Effector CD8-positive, alpha-beta T cell (primary cell): ENCODE results near the gene CD164.

Source experiments
- DNase-seq: peaks from one replicate; lab custom pipeline; 2025; lab: John Stamatoyannopoulos, UW
- total RNA-seq, 4 experiments: gene quantifications; one replicate each; lab custom pipeline; 2026; lab: John Stamatoyannopoulos, UW

Gene CD164
- 171 to 228 (median 180) reads per million in 4 experiments for total RNA-seq

DNA sequence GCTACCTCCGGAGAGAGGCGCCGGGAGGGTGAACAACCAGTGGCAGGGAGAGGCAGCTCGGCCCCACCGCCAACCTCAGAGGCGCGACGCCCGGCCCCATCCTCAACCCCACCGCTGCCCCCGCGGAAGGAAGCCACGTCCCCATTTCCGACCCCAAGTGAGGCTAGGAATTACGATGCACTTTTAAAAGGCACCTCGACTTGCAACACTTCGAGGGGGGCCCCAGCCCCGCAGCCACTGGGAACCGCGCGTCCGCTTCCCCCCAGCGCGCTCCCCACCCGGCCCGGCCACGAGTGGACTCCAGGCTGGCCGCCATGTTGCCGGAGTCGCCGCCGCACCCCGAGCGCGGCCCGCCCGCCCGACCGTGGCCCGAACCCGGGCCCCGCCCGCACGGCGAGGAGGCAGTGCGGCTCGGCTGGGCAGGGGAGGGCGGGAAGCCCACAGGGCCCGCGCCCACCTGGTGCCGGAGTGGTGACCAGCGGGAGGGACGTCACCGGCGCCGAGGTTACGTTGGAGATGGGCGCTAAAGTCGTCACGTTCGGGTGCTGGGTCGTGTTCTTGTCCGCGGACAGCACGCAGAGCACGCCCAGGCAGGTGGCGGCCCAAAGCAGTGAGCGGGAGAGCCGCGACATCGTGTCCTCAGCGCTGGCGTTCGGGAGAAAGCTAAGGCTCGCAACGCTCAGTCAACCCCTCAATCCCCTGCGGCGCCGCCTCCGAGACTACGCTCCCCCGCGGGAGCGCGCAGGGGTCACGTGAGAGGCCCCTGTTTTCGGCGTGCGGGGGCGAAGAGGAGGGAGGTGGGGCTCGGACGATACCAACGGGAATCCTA is at the start of gene CD164:
CD164 (minus strand) TSS at position 721 of the 829 bp plus-strand sequence; CDS start at position 632, 89 bp downstream.
- DNase-seq: peak; percentile 92

DNA sequence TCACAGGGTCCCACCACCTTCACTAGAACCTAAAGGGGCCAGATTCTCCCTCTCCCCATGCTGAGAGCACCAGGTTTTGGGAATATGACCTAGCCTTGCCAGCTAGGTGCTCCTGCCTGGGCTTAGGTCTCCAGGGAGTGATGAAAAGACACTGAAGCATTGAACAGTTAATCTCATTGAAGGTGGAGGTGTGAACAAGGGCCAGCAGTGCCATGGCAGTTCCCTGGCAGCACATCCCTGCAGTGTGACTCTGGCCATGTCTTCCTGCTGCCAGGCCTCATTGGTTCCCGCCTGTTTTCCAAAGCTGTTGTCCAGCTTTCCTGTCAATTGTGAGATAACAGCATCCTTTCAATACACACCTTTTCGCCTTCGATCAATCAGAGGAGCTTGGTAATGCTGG is 47.2 kb upstream of the CD164 start:
- no peak for DNase-seq

DNA sequence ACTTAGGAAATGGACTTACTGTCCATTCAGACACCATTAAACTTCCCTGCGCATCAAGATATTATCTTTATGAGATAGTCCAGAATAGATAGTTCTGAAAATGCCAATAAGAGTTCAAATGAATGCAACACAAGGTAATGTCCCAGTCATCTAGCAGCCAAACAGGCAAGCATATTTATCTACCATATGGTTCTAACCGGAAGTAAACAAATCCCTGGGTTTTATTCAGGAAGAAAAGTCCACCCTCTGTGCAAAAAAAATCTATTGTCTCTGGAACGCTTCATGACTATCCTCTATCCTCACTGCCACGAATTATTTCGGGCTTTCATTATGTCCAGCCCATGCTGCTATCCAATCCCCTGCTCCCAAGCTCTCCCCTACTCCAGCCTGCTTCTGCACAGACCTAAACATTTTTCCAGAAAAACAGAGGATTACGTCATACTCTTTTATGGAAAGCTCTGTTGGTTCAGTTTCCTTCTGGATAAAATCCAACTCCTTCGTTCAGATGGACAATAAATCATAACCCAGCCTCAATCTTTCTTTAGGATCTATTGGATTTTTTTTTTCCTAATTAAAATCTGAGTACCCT is 46.7 kb upstream of the CD164 start:
- DNase-seq: no peak

DNA sequence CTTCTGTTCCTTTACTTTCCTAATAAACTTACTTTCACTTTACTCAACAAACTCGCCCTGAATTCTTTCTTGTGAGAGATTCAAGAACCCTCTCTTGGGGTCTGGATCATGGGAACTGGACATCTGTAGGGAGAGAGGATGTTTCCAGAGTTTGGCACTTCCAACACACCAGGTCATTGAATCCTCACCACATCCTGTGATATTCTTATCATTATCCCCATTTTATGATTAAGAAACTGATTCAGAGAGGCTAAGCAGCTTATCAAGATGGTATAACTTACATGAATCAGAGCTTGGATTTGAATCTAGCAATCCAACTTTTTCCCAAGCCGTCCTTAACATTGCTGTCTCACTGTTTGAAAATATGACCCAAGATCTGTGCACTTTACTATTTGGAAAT is 42.7 kb upstream of the CD164 start:
- DNase-seq: no peak

DNA sequence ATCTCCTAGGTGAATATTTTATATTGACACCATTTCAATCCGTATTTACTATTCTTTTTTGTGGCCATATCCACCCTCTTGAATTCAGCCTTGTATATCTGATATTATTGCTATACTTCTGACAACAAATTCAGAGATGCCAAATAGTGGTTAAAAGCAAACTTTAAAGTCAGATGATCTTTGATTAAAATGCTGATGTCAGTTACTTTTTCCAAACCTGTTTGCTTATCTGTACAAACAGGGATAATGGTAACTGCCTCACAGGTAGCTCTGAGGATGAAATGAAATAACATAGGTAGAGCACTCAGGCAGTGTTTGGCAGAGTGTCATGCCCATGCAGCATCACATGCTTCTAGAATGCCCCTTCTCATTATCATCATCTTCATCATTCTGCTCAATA is 38.9 kb upstream of the CD164 start:
- DNase-seq: no peak

DNA sequence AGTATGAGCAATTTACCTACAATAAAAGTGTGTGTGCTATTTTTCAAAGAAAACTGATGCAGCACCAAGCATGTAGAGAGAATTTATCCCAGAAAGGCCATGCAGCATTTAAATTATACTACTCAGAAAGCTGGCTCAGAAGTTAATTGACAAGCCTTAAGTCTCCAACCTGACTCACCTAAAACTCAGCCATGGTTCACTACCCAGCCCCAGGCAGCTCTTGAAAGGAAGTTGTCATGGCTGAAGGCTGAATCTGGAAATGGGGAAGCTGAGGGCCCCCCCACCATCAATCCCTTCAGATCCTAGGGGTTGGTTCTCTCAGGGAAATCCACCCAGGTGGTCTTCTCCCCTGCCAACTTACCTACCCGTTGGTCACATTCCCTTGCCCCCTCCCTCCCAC is 38.5 kb upstream of the CD164 start:
- no peak for DNase-seq

DNA sequence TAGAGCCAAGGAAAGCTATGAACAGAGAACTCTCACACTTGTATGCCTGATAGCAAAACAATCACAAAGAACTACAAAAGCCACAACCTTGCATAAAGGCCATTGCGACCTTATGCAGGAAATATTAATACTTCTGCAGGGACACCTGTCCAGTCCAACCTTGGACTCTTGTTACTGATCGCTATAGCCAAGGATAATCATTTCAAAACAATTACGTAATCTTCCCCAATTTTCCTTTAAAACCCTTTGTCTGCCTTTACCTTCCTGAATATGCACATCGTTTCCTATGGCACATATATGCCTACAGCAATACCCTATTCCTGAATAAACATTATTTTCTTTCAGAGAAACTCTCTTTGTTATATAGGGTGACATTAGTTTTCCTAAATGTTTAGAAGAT is 35.4 kb upstream of the CD164 start:
- DNase-seq: no peak

DNA sequence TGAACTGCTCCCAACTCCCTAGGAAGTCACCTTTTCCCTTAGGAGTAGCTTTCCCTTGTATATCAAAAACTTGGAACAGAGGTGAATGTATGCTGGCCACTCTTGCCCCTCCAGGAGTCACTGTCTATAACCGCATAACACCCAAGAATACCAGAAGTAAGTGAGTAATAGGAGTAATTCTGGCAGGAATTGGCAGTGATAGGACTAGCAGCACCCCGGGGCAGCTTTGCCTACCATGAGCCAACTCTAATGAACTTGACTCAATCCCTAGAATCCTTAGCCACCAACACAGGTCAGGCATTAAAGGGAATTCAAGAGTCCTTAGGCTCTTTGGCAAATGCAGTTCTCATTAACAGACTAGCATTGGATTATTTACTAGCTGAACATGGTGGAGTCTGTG is 28.8 kb upstream of the CD164 start:
- DNase-seq: no peak

DNA sequence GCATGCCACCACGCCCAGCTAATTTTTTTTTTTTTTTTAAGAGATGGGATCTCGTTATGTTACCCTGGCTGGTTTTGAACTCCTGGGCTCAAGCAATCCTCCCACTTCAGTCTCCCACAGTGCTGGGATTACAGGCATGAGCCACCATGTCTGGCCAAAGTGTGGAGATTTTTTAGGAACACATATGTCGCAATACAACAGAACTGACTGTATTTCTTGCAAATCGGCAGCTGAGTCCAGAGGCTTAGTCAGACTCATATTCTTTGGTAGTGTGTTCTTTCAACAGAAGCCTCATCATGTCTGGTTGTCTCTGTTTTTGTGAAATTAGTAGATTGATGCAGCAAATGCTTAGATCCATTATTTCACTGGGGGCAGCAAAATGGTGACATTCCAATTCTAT is 23.9 kb upstream of the CD164 start:
- DNase-seq: no peak

DNA sequence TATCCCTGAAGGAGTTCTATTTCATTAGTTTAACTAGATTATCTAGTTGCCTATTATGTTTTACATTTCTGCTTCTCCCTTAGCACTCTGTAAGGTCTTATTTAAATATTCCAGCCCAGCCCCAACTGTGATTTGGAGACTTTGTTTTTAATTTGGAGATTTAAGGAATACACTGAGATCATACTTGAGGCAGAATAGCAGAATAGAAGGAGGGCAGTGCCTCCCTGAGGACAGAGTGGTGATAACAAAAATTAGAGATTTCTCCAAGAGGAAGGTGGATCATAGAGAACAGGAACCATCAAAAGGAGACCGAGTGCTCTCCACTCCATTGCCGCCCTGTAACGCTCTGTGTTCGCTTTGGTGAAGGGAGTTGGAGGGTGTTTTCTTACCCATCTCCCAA is 14.8 kb upstream of the CD164 start:
- no peak for DNase-seq

DNA sequence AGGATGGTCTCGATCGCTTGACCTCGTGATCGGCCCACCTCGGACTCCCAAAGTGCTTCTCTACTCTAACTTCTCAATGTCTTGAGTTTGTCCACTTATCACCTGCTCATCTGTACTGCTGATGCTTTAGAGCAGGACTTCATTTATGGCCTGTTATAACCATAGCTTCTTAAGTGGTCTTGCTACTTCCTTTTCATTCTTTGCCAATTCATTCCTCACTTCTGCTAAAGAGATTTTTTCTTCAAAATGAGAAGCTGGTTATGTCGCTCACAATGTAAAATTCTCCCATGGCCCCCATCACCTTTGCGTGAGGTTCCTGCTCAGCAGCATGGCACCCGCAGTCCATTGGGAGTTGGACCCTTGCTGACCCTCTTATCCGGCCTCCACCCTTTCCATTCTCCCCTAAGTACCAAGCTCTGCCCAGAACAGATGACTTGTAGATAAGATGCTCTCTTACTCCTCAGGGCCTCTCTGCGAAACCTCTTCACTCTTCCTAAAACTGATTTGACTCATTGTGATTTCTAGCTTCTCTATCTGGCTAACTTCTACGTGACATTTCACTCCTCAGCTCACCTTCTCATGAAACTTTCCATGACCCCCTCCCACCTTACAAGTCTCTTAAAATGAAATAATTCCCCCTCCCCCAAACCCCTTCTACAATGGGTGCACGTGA is 13.9 kb upstream of the CD164 start:
- no peak for DNase-seq

DNA sequence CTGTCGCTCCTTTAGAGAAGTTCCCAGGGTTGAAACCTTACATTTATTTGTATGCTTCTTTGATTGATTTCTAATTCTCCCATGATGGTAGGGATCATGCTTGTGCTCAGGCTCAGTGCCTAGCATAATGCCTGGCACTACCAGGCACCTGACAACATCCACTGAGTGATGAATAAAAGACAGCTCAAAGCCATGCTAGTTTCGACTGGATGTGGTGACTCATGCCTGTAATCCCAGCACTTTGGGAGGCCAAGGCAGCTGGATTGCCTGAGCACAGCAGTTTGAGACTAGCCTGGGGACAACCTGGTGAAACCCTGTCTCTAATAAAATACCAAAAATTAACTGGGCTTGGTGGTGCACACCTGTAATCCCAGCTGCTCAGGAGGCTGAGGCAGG is 11.6 kb upstream of the CD164 start:
- no peak for DNase-seq

DNA sequence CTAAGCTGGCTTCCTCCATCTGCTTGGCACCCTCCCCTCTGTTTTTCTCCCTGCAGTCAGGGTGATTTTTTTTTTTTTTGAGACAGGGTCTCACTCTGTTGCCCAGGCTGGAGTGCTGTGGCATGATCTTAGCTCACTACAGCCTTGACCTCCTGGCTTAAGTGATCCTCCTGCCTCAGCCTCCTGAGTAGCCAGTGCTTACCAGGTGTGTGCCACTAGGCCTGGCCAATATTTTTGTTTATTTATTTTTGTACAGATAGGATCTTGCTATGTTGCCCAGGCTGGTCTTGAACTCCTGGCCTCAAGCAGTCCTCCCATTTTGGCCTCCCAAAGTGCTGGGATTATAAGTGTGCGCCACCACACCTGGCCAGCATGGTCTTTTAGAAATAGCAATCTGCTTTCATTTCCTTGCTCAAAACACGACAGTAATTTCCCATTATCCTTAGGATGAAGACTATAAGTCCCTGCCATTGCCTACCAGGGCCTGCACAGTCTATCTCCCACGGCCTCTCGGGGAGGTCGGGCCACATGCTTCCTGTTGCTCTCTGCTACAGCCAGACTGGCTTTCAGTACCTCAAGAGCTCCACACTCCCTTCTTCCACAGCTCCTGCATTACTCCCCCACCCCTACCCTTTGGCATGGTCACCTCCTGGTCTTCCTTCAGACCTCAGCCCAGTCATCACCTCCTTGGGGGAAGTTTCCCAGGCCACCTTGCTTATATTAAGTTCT is 11.1 kb upstream of the CD164 start:
- DNase-seq: no peak

DNA sequence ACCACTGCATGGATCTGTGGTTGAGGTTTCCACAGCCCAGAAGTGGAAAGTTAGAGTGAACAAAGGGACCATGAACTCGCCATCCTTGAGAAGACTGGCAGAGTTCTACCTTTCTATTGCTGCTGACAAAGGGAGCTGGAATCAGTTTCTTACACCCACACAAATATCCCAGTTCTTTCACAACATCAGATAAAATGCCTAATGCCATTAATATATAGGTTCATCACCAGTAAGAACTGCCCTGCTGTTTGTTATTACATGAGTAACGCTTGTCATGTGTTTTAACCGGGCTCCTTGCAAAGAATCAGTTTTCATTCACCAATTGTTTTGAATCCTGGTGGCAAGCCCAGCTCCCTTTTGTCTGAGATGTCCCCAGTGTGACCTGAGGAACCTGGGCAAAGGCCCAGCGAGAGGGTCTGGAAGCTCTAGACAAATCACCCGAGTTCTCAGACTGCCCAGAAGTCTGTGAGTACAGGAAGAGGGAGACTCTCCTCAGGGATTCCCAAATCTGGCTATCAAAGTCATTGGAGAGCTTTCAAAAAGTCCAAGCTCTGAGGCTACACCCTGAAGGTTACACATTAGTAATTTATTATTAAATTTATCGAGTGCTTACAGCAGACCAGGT is 7.5 kb upstream of the CD164 start:
- DNase-seq: no peak

DNA sequence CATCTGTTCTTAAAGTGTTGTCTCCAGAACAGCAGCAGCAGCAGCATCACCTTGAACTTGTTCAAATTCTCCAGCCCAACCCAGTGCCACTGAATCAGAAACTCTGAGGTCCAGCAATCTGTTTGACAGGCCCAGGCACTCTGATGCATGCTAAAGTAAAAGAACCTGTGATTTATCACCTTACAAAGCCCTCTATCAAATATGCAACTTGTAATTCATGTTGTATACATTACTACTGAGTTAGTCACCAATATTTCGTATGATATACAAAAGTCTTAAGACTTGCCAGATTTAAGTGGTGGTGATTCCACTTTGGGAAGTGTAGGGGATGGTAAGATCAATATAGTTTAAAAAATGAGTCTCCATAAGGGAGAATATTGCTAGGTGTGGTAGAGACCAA is 6.0 kb upstream of the CD164 start:
- no peak for DNase-seq

DNA sequence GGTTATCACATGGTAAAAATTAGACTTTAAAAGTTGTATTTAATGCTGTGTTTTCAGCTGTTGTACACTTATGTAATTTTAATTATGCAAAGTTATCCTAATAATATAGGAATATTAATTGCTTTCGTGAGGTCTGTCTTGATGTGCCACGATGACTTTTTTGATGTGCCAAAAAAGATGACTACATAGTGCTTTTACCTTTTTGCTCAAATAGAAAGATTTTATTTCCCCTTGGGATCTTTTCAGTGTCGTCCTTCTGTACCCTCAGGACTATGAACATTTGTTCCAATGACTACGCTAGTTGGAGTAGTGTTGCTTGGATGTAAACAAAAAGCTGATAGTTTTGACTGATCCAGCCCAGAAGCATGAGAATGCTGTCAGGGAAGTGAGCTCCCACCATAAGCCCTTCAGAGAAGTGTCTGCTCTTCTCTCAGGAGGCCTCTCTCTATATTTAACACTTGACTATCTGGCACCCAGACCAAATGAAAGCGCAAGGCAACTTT is 1.2 kb upstream of the CD164 start:
- no peak for DNase-seq

DNA sequence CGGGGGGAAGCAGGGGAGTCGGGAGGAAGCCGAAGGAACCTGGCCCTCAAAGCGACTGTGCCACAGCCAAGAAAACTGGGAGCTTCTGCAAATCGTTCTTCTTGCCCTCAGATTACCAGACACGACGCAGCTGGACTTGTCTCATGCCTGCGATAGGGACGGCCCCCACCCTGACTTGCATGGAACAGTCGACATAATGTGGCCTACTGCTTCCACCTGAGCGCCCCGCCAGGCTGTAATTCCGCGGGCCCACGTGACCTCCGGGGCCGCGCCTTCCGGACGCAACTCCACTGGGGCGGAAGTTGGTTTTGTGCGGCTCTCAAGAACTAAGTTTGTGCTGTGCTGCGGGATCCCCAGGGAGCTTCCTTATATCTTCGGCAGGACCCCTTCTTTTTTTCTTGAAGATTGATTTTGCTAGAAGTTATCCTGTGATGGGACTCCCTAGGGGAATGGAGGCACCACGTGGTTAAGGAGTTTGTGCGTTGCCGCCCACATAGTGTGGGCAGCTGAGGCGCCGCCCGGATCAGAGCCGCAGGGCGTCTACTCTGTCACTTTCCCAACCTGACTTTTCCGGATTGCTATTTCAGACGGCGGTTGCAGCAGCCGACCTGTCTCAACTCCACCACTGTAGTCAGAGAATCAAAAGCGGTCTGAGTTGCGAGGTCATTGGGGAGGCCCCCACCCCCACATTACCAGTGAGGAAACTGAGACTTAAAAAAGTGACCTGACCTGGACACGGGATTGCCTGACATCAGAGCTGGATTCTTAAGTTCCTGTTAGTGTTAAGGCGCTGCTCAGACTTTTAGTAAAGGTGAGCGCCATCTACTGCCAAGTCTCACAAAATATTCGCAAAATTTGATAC is 540 bp upstream of the CD164 start:
- peak; percentile 90 for DNase-seq

DNA sequence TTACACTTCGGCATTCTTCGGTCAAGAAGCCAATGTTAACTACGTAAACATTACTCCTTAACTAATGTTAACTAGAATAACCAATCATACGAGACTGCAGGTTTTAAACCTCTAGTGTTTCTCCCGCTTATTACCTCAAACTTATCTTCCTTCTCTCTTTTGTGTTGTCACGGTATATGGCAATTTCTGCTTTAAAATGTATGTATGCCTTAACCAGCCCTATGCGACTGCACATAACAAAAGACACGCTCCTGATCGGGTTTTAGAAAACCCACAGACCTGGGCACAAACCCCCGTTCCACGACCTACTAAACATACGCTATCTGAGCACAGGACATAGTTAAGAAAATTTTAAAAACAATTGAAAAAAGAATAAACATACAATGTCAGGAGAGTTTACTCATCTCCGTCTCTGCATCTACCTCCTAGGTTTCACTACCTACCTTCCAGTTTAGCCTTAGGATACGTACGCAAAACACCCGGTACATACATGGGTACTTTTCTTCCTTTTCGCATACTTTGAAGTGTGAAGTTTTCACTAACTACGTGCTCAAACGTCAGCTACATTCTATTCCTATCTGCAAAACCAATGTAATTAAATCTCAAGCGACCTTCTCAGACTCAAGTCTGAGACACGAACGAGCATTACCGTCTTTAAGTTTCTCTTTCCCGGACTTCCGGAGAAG is 1.1 kb downstream of the CD164 start:
- no peak for DNase-seq

DNA sequence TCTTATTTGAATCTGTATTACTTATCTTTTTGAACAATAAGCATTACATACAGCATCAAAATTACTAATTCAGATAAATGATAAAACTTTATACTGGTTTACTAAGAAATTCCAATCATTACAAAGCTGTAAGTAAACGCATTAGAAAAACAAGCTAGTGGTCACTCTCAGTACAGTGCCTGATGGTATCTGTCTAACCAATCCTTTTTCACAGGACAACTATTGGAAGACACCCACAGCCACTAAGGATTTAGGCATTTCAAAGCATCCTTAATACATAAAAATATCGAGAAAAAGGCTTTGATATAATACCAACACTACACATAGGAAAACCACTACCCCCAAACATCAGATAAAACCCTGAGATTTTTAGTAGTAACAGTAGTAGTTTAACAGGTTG is 2.6 kb downstream of the CD164 start:
- no peak for DNase-seq

DNA sequence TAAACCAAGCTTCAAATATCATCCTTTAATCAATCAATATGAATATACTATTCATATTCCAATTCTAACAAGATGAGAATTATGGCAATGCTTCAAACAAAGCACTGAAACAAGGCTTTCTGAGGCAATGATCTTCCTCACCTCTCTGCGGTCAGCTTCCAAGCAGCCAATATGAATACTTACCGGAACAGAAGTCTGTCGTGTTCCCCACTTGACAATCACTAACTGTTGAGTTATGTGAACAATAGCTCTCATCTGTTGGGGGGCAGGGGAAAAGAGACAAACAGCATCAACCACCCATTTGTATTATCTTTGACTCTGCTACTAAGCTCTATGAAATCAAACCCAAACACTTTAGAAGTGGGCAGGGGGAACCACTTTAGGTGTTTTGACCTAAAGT is 4.5 kb downstream of the CD164 start:
- no peak for DNase-seq
